Thyroid gland (tissue), 4 donors: Measurements from ENCODE around the gene THRSP.

Experiments
- POLR2A ChIP-seq, 2 donors: fragments of 450-650 bp; IDR thresholded peaks; one replicate each; pipeline ENCODE4 v1.6.1; 2017; ENCODE audit warnings: antibody characterized with exemption in 2 of 2, mild to moderate bottlenecking in 2 of 2, moderate library complexity in 1 of 2
- TF ChIP-seq, protein P1 (sequence below), 6 experiments: fragments of 200-600 bp in 3 of 6; fragments of 450-650 bp in 3 of 6; sonication (generic) in 3 of 6; IDR thresholded peaks; one replicate each; pipeline ENCODE4 v1.5.1; 2016 to 2019; ENCODE audit warnings: antibody characterized with exemption in 6 of 6, mild to moderate bottlenecking in 2 of 6, inconsistent platforms in 1 of 6, moderate library complexity in 1 of 6

DNA sequence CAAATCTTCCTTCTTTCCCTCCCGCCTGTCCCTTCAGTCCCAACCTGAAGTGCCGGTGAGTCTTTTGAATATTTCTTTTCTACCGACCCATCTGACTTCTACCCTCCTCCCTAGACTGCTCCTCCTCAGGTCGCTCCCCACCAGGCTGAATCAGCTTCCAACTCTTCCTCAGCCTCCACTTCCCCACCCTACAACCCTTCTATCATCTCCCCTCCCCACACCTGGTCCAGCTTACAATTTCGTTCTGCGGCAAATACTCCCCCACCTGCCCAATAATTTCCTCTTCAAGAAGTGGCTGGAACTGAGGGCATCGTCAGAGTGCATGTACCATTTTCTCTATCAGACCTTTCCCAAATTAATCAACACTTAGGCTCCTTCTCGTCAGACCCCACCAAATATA, 18.5 kb downstream of the THRSP start:
- no peak for TF ChIP-seq POLR2A (IDR thresholded peaks at IDR 0.05)
- TF ChIP-seq, protein P1, sequence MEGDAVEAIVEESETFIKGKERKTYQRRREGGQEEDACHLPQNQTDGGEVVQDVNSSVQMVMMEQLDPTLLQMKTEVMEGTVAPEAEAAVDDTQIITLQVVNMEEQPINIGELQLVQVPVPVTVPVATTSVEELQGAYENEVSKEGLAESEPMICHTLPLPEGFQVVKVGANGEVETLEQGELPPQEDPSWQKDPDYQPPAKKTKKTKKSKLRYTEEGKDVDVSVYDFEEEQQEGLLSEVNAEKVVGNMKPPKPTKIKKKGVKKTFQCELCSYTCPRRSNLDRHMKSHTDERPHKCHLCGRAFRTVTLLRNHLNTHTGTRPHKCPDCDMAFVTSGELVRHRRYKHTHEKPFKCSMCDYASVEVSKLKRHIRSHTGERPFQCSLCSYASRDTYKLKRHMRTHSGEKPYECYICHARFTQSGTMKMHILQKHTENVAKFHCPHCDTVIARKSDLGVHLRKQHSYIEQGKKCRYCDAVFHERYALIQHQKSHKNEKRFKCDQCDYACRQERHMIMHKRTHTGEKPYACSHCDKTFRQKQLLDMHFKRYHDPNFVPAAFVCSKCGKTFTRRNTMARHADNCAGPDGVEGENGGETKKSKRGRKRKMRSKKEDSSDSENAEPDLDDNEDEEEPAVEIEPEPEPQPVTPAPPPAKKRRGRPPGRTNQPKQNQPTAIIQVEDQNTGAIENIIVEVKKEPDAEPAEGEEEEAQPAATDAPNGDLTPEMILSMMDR (IDR thresholded peaks at IDR 0.05) = no peak
